SU-DHL-6 (cell line): ENCODE data around the gene CCND2.

Experiments used
- EZH2phosphoT487 ChIP-seq: fragments of 200-600 bp; sonication (generic), shearing (Covaris generic); conservative IDR thresholded peaks from 2 replicates; pipeline ENCODE4 v1.6.1; 2018; ENCODE audit warnings: mild to moderate bottlenecking, antibody characterized with exemption, low read length, moderate library complexity, mixed read lengths
- TF ChIP-seq, protein P1 (sequence below): fragments of 200-600 bp; sonication (generic); IDR thresholded peaks from one replicate; pipeline ENCODE4 v1.5.1; 2017; ENCODE audit warnings: antibody characterized with exemption, mild to moderate bottlenecking, low read length, moderate library complexity; ENCODE audit not compliant: insufficient read depth, poor library complexity, severe bottlenecking

DNA sequence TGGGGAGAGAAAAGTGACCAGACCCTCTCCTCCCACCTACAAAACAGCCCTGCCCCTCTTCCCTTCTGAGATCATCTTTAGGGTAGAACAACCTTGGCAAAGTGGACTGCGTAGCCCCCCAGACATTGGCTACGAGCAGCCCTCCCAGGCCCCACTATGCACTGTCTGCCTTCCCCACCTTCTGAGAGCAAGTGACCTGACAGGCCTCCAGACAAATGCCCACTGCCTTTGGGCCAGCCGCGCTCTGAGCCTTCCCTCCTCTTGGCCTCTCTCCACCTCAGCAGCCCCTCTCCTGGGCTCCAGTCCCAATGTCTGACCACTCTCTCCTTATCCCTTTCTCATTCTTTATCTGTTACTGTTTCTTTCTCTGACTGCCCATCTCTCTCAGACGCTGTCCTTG lies 46.5 kb upstream of the CCND2 start:
- TF ChIP-seq, protein P1, sequence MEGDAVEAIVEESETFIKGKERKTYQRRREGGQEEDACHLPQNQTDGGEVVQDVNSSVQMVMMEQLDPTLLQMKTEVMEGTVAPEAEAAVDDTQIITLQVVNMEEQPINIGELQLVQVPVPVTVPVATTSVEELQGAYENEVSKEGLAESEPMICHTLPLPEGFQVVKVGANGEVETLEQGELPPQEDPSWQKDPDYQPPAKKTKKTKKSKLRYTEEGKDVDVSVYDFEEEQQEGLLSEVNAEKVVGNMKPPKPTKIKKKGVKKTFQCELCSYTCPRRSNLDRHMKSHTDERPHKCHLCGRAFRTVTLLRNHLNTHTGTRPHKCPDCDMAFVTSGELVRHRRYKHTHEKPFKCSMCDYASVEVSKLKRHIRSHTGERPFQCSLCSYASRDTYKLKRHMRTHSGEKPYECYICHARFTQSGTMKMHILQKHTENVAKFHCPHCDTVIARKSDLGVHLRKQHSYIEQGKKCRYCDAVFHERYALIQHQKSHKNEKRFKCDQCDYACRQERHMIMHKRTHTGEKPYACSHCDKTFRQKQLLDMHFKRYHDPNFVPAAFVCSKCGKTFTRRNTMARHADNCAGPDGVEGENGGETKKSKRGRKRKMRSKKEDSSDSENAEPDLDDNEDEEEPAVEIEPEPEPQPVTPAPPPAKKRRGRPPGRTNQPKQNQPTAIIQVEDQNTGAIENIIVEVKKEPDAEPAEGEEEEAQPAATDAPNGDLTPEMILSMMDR, result no peak
- TF ChIP-seq EZH2phosphoT487, result no peak
